Measurements from ENCODE around the gene MYO5A.

- TF ChIP-seq POLR2A (IDR thresholded peaks at IDR 0.05) (no peak), POLR2AphosphoS5 (IDR thresholded peaks at IDR 0.05) (no peak), CTCF (IDR thresholded peaks at IDR 0.05) (no peak), EP300 (IDR thresholded peaks at IDR 0.05) (no peak)
Measured at GRCh38 chr15:52514482-52514881, 14.2 kb downstream of the MYO5A start.
